Psoas muscle (tissue), 8 donors: Measurements from ENCODE around the gene MAGI2. TPM values are rescaled to one million over a fixed set of nuclear protein-coding genes. Genes with fewer than 3 reads are reported as not detected.

ENCODE experiments used
- ATAC-seq, 4 donors: fragments of 200-7000 bp; cut with Tn5 transposase; one replicate each; pipeline ENCODE4 v1.9.1; 2020; ENCODE audit warnings: moderate library complexity in 3 of 4, mild to moderate bottlenecking in 2 of 4
- DNase-seq, 2 donors: peaks; one replicate each; pipeline ENCODE4 v3.0.0-alpha.2; 2020
- H3K27ac ChIP-seq: fragments of 200-600 bp; one replicate; pipeline ENCODE4 v1.8.0; 2022
- H3K27me3 ChIP-seq, 3 donors: fragments of 200-600 bp in 1 of 3; one replicate each; pipeline versions ENCODE4 v1.6.1 to v1.8.0; 2013 to 2022; ENCODE audit warnings: low read length in 2 of 3, mild to moderate bottlenecking in 2 of 3, moderate library complexity in 1 of 3; ENCODE audit not compliant: insufficient read depth in 3 of 3
- H3K36me3 ChIP-seq, 2 donors: fragments of 200-600 bp in 1 of 2; one replicate each; pipeline versions ENCODE4 v1.6.1 to v1.8.0; 2013 to 2022; ENCODE audit warnings: low read depth in 1 of 2, mild to moderate bottlenecking in 1 of 2, moderate library complexity in 1 of 2; ENCODE audit not compliant: insufficient read depth in 1 of 2
- H3K4me1 ChIP-seq: fragments of 200-600 bp; one replicate; pipeline ENCODE4 v1.8.0; 2022
- H3K4me3 ChIP-seq: fragments of 200-600 bp; one replicate; pipeline ENCODE4 v1.8.0; 2022; ENCODE audit warnings: mild to moderate bottlenecking
- H3K9me3 ChIP-seq: fragments of 200-600 bp; one replicate; pipeline ENCODE4 v1.8.0; 2022
- CTCF ChIP-seq: fragments of 200-600 bp; IDR thresholded peaks from one replicate; pipeline ENCODE4 v1.8.0; 2022; ENCODE audit warnings: antibody characterized with exemption
- WGBS, 3 donors: extraction: QIAGEN DNeasy Blood & Tissue Kit; methylation state at CpG; one replicate each; pipeline versions ENCODE4 v1.1.6 to v1.1.7; 2013; 5-methylcytosine and 5-hydroxymethylcytosine counted together
- intact Hi-C, 2 donors: fragments of 100-400 bp; cut with DNase I; formaldehyde crosslinking; loops; one replicate each; pipeline versions ENCODE4 v1.11.0 to v1.14.2; 2022
- polyA plus RNA-seq, 3 donors: library from polyadenylated mRNA; stranded (reverse); fragments of 200-250 nt; gene quantifications; one replicate each; pipeline ENCODE4 v1.2.3, GENCODE V29; 2013
- total RNA-seq, 4 donors: library from RNA; stranded (reverse); fragmentation: NEBNext Ultra II Directional in 2 of 4; extraction: Animal tissue kit (Norgen Biotek cat#: 25700) in 2 of 4; gene quantifications; one replicate each; pipeline versions ENCODE4 v1.2.1 to v1.2.4, GENCODE V29; 2021 to 2023
- donor health status: healthy with polysubstance abuse.
- donor health status: DM: no; HTN: no; CAD: no; lungs with moderate emphysema.
- donor health status: Bipolar disorder and iron deficiency.
- donor health status: healthy.
- donor health status: DM: yes; HTN: yes; CAD: no.
- donor health status: DM: no; HTN: no; CAD: no.
- donor health status: DM: no; HTN: no; CAD: no.
- donor health status: DM: yes; HTN: yes; CAD: no.

MAGI2 gene
- total and polyA plus RNA-seq, 7 donors: 0.46 to 2.5 (median 1.4) TPM

GRCh38 chr7:78412216-78412858 is 1041.1 kb downstream of the MAGI2 start:
- no peak for DNase-seq
- WGBS, 3 donors: 55 to 73% (median 68%) methylated on average over 3 of the region's 3 CpGs
- peaks cover 4% of the 10 kb centered on the region for H3K9me3 ChIP-seq
- H3K4me3 ChIP-seq: no peak overlapping the region
- intact Hi-C loops: no loop called here
- no peaks in the 10 kb centered on the region for H3K27me3 ChIP-seq
- no peak for ATAC-seq
- H3K27ac ChIP-seq: no peak overlapping the region
- H3K4me1 ChIP-seq: peaks cover 6% of the 10 kb centered on the region
- no peak for TF ChIP-seq CTCF
- H3K36me3 ChIP-seq: no peaks in the 10 kb centered on the region

DNA sequence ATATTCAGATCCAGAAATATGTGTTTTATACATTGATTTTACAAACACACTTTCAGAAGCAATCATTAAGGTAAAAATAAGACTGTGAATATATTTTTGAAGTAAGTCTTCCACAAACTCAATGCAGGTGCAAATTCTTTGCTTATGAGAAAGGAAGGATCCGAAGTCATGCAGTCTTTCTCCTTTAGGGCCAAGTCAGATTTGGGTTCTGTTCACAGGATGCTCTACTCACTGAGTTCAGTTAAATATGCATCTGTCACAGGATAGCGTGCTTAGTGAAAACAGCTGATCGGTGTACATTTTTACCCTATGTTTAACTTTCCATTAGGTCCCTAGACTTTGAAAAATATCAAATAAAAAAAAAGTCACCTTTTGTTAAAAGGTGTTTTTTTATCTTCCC is 1046.4 kb downstream of the MAGI2 start:
- no peaks in the 10 kb centered on the region for H3K36me3 ChIP-seq
- no peak for TF ChIP-seq CTCF
- H3K27ac ChIP-seq: no peak overlapping the region
- DNase-seq: no peak
- no peaks in the 10 kb centered on the region for H3K9me3 ChIP-seq
- H3K4me3 ChIP-seq: no peak overlapping the region
- no peaks in the 10 kb centered on the region for H3K27me3 ChIP-seq
- intact Hi-C loops: no loop called here
- WGBS, 3 donors: 63 to 71% (median 69%) methylated on average over 3 of the region's 3 CpGs
- ATAC-seq: no peak
- peaks cover under 1% of the 10 kb centered on the region for H3K4me1 ChIP-seq

DNA sequence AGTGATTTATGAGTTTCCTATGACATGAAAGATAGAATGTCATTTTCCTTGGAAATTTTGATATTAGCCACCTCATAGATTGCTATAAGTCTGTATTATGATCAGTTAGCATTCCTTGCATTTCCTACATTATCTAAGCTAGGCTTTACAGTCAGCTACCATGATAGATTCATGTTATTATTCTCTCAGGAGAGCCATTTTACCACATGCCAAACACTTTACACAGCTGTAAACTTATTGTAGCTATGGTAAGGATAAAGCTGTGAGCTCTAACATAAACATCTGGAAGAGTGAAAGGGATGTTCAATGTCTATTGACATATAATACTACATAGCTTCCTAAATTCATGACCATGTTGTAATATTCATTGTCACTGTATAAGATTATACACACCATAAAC is 1046.9 kb downstream of the MAGI2 start:
- DNase-seq (no peak), ATAC-seq (no peak)
- no peaks in the 10 kb centered on the region for H3K9me3 ChIP-seq
- H3K27ac ChIP-seq: no peak overlapping the region
- no peaks in the 10 kb centered on the region for H3K4me1 ChIP-seq
- H3K4me3 ChIP-seq: no peak overlapping the region
- H3K27me3 ChIP-seq: no peaks in the 10 kb centered on the region
- intact Hi-C loops: no loop called here
- no peaks in the 10 kb centered on the region for H3K36me3 ChIP-seq
- no peak for TF ChIP-seq CTCF

- ATAC-seq (no peak), DNase-seq (no peak)
- intact Hi-C loops: no loop called here
- Histone ChIP-seq H3K27ac (no peak overlapping the region), H3K4me1 (no peaks in the 10 kb centered on the region), H3K36me3 (no peaks in the 10 kb centered on the region), H3K9me3 (no peaks in the 10 kb centered on the region), H3K4me3 (no peak overlapping the region), H3K27me3 (no peaks in the 10 kb centered on the region)
- 80 to 88% (median 87%) methylated on average over 4 of the region's 4 CpGs for WGBS, 3 donors
- no peak for TF ChIP-seq CTCF
Measured at GRCh38 chr7:78402096-78402495, 1051.4 kb downstream of the MAGI2 start.

GRCh38 chr7:78400038-78400437 is 1053.4 kb downstream of the MAGI2 start:
- Histone ChIP-seq H3K36me3 (no peaks in the 10 kb centered on the region), H3K4me3 (no peak overlapping the region), H3K27ac (no peak overlapping the region), H3K27me3 (no peaks in the 10 kb centered on the region), H3K9me3 (no peaks in the 10 kb centered on the region), H3K4me1 (no peaks in the 10 kb centered on the region)
- ATAC-seq (no peak), DNase-seq (no peak)
- TF ChIP-seq CTCF: no peak
- intact Hi-C loops: no loop called here
- WGBS, 3 donors: 37 to 40% (median 39%) methylated on average over 2 of the region's 2 CpGs
